ENCODE data around the gene ALPP.
"Not testable (repeated sequence)": the region's sequence is repeated elsewhere in the genome, so short reads cannot be mapped to it uniquely, and the experiment has no call there.

Gene ALPP

GRCh38 chr2:232420073-232420454 lies 41.5 kb downstream of the ALPP start:
- H3K27me3 ChIP-seq (ENCODE audit: control insufficient read depth in 1 of 2, insufficient read depth in 2 of 2, low read length in 2 of 2): peaks cover 54 to 57% of the 10 kb centered on the region in 2 donors
- H3K9me3 ChIP-seq (ENCODE audit: control insufficient read depth in 2 of 2, low read length in 2 of 2): peaks cover 0 to 6% of the 10 kb centered on the region in 2 donors
- H3K27ac ChIP-seq (ENCODE audit: low read length): no peak overlapping the region
- no peaks in the 10 kb centered on the region for H3K36me3 ChIP-seq (ENCODE audit: control insufficient read depth in 2 of 2, insufficient read depth in 2 of 2, low read length in 2 of 2)
- H3K4me1 ChIP-seq (ENCODE audit: control insufficient read depth, insufficient read depth, low read length): peaks cover 14% of the 10 kb centered on the region
- H3K4me3 ChIP-seq (ENCODE audit: low read length in 2 of 2): no peak overlapping the region
- H3K9ac ChIP-seq (ENCODE audit: low read length in 2 of 2): no peak overlapping the region

- Histone ChIP-seq H3K9ac (ENCODE audit: low read length in 2 of 2) (no peak overlapping the region), H3K27ac (ENCODE audit: low read length) (no peak overlapping the region), H3K36me3 (ENCODE audit: control insufficient read depth in 2 of 2, insufficient read depth in 2 of 2, low read length in 2 of 2) (no peaks in the 10 kb centered on the region), H3K9me3 (ENCODE audit: control insufficient read depth in 2 of 2, low read length in 2 of 2) (peaks cover 0 to 6% of the 10 kb centered on the region in 2 donors), H3K27me3 (ENCODE audit: control insufficient read depth in 1 of 2, insufficient read depth in 2 of 2, low read length in 2 of 2) (peaks cover 50 to 57% of the 10 kb centered on the region in 2 donors), H3K4me3 (ENCODE audit: low read length in 2 of 2) (no peak overlapping the region), H3K4me1 (ENCODE audit: control insufficient read depth, insufficient read depth, low read length) (peaks cover 14% of the 10 kb centered on the region)
Observed at GRCh38 chr2:232420463-232421188, 42.1 kb downstream of the ALPP start.

GRCh38 chr2:232421189-232421785 lies 42.7 kb downstream of the ALPP start:
- Histone ChIP-seq H3K4me1 (ENCODE audit: control insufficient read depth, insufficient read depth, low read length) (peaks cover 14% of the 10 kb centered on the region), H3K36me3 (ENCODE audit: control insufficient read depth in 2 of 2, insufficient read depth in 2 of 2, low read length in 2 of 2) (no peaks in the 10 kb centered on the region), H3K4me3 (ENCODE audit: low read length in 2 of 2) (no peak overlapping the region), H3K27me3 (ENCODE audit: control insufficient read depth in 1 of 2, insufficient read depth in 2 of 2, low read length in 2 of 2) (peaks cover 43 to 53% of the 10 kb centered on the region in 2 donors), H3K9me3 (ENCODE audit: control insufficient read depth in 2 of 2, low read length in 2 of 2) (peaks cover 0 to 6% of the 10 kb centered on the region in 2 donors), H3K27ac (ENCODE audit: low read length) (no peak overlapping the region), H3K9ac (ENCODE audit: low read length in 2 of 2) (no peak overlapping the region)

GRCh38 chr2:232422051-232422450 lies 43.5 kb downstream of the ALPP start:
- Histone ChIP-seq H3K36me3 (ENCODE audit: control insufficient read depth in 2 of 2, insufficient read depth in 2 of 2, low read length in 2 of 2) (no peaks in the 10 kb centered on the region), H3K4me3 (ENCODE audit: low read length in 2 of 2) (no peak overlapping the region), H3K9ac (ENCODE audit: low read length in 2 of 2) (no peak overlapping the region), H3K27ac (ENCODE audit: low read length) (no peak overlapping the region), H3K9me3 (ENCODE audit: control insufficient read depth in 2 of 2, low read length in 2 of 2) (peaks cover 0 to 6% of the 10 kb centered on the region in 2 donors), H3K27me3 (ENCODE audit: control insufficient read depth in 1 of 2, insufficient read depth in 2 of 2, low read length in 2 of 2) (peaks cover 39 to 45% of the 10 kb centered on the region in 2 donors), H3K4me1 (ENCODE audit: control insufficient read depth, insufficient read depth, low read length) (peaks cover 14% of the 10 kb centered on the region)

GRCh38 chr2:232422996-232423395 lies 44.4 kb downstream of the ALPP start:
- not testable (repeated sequence) for H3K36me3 ChIP-seq (ENCODE audit: control insufficient read depth in 2 of 2, insufficient read depth in 2 of 2, low read length in 2 of 2); H3K4me3 ChIP-seq (ENCODE audit: low read length in 2 of 2); H3K27ac ChIP-seq (ENCODE audit: low read length); H3K9me3 ChIP-seq (ENCODE audit: control insufficient read depth in 2 of 2, low read length in 2 of 2); H3K9ac ChIP-seq (ENCODE audit: low read length in 2 of 2)
- Histone ChIP-seq H3K27me3 (ENCODE audit: control insufficient read depth in 1 of 2, insufficient read depth in 2 of 2, low read length in 2 of 2) (peaks cover 38% of the 10 kb centered on the region in 2 donors), H3K4me1 (ENCODE audit: control insufficient read depth, insufficient read depth, low read length) (peaks cover 14% of the 10 kb centered on the region)

- H3K9ac ChIP-seq (ENCODE audit: low read length in 2 of 2); H3K36me3 ChIP-seq (ENCODE audit: control insufficient read depth in 2 of 2, insufficient read depth in 2 of 2, low read length in 2 of 2); H3K27ac ChIP-seq (ENCODE audit: low read length); H3K4me3 ChIP-seq (ENCODE audit: low read length in 2 of 2); H3K9me3 ChIP-seq (ENCODE audit: control insufficient read depth in 2 of 2, low read length in 2 of 2): not testable (repeated sequence)
- Histone ChIP-seq H3K27me3 (ENCODE audit: control insufficient read depth in 1 of 2, insufficient read depth in 2 of 2, low read length in 2 of 2) (peaks cover 33 to 34% of the 10 kb centered on the region in 2 donors), H3K4me1 (ENCODE audit: control insufficient read depth, insufficient read depth, low read length) (peaks cover 14% of the 10 kb centered on the region)
Observed at GRCh38 chr2:232423407-232423806, 44.9 kb downstream of the ALPP start.

- no peaks in the 10 kb centered on the region for H3K9me3 ChIP-seq (ENCODE audit: control insufficient read depth in 2 of 2, low read length in 2 of 2)
- H3K27ac ChIP-seq (ENCODE audit: low read length): no peak overlapping the region
- peaks cover 0 to 2% of the 10 kb centered on the region in 2 donors for H3K27me3 ChIP-seq (ENCODE audit: control insufficient read depth in 1 of 2, insufficient read depth in 2 of 2, low read length in 2 of 2)
- no peak overlapping the region for H3K4me3 ChIP-seq (ENCODE audit: low read length in 2 of 2)
- H3K36me3 ChIP-seq (ENCODE audit: control insufficient read depth in 2 of 2, insufficient read depth in 2 of 2, low read length in 2 of 2): no peaks in the 10 kb centered on the region
- H3K9ac ChIP-seq (ENCODE audit: low read length in 2 of 2): no peak overlapping the region
- no peaks in the 10 kb centered on the region for H3K4me1 ChIP-seq (ENCODE audit: control insufficient read depth, insufficient read depth, low read length)
Observed at GRCh38 chr2:232431705-232432590, 53.4 kb downstream of the ALPP start.
